Superior temporal gyrus (tissue), 1 donor: ENCODE results near the gene IGLL5.
"Not testable (repeated sequence)": the region's sequence is repeated elsewhere in the genome, so short reads cannot be mapped to it uniquely, and the experiment has no call there.

ENCODE experiments used
- DNase-seq: peaks from one replicate; pipeline ENCODE4 v3.0.0-alpha.2; 2016; ENCODE audit errors: extremely low spot score

Gene IGLL5

GRCh38 chr22:22900527-22901205, 13.1 kb downstream of the IGLL5 start:
- DNase-seq, result not testable (repeated sequence)

GRCh38 chr22:22901578-22902218, 14.1 kb downstream of the IGLL5 start:
- no peak for DNase-seq

- no peak for DNase-seq
Measured at GRCh38 chr22:22902247-22903001, 14.8 kb downstream of the IGLL5 start.

- no peak for DNase-seq
Measured at GRCh38 chr22:22903355-22903777, 15.8 kb downstream of the IGLL5 start.

- not testable (repeated sequence) for DNase-seq
Measured at GRCh38 chr22:22903781-22904192, 16.2 kb downstream of the IGLL5 start.

GRCh38 chr22:22904736-22905135, 17.1 kb downstream of the IGLL5 start:
- not testable (repeated sequence) for DNase-seq

- DNase-seq, result not testable (repeated sequence)
Measured at GRCh38 chr22:22906391-22906790, 18.8 kb downstream of the IGLL5 start.

GRCh38 chr22:22906907-22907550, 19.4 kb downstream of the IGLL5 start:
- no peak for DNase-seq

GRCh38 chr22:22907551-22908494, 20.2 kb downstream of the IGLL5 start:
- DNase-seq, result no peak

- no peak for DNase-seq
Measured at GRCh38 chr22:22908495-22908861, 20.9 kb downstream of the IGLL5 start.

- DNase-seq, result no peak
Measured at GRCh38 chr22:22908941-22909604, 21.5 kb downstream of the IGLL5 start.

GRCh38 chr22:22909605-22910271, 22.1 kb downstream of the IGLL5 start:
- no peak for DNase-seq

GRCh38 chr22:22910272-22911240, 22.9 kb downstream of the IGLL5 start:
- DNase-seq, result no peak

- DNase-seq, result no peak
Measured at GRCh38 chr22:22911327-22912134, 23.9 kb downstream of the IGLL5 start.

GRCh38 chr22:22912135-22912987, 24.7 kb downstream of the IGLL5 start:
- DNase-seq, result no peak

GRCh38 chr22:22912988-22913253, 25.3 kb downstream of the IGLL5 start:
- DNase-seq, result no peak

- DNase-seq, result no peak
Measured at GRCh38 chr22:22913989-22914388, 26.4 kb downstream of the IGLL5 start.
